HEK293 (cell line): ENCODE measurements around the gene ARHGEF40.

Experiments used
- MEIS1 ChIP-seq: sonication (generic); formaldehyde crosslinking; IDR thresholded peaks from 2 replicates; pipeline ENCODE4 v1.8.1; 2022; ENCODE audit warnings: missing genetic modification reagents, mild to moderate bottlenecking, borderline replicate concordance
- YY1 ChIP-seq: fragments of 450-650 bp; formaldehyde crosslinking; IDR thresholded peaks from 2 replicates; pipeline ENCODE4 v1.5.1; 2018; ENCODE audit warnings: missing biosample characterization, missing genetic modification characterization
- ZNF239 ChIP-seq: fragments of 450-650 bp; formaldehyde crosslinking; IDR thresholded peaks from 2 replicates; pipeline ENCODE4 v1.5.1; 2016; ENCODE audit warnings: missing biosample characterization, missing genetic modification characterization
- ZNF248 ChIP-seq: fragments of 450-650 bp; formaldehyde crosslinking; IDR thresholded peaks from 2 replicates; pipeline ENCODE4 v1.5.1; 2017; ENCODE audit warnings: missing biosample characterization, missing genetic modification characterization
- ZNF274 ChIP-seq, 2 experiments: fragments of 200-500 bp in 1 of 2; fragments of 450-650 bp in 1 of 2; sonication (Bioruptor generic) in 1 of 2; formaldehyde crosslinking in 1 of 2; IDR thresholded peaks; 2 replicates each; pipeline versions ENCODE4 v1.5.1 to v1.6.1; 2014 to 2016; ENCODE audit warnings: borderline replicate concordance in 1 of 2, inconsistent platforms in 1 of 2, low read length in 1 of 2, missing biosample characterization in 1 of 2, missing genetic modification characterization in 1 of 2
- TF ChIP-seq, protein P1 (sequence below): fragments of 450-650 bp; formaldehyde crosslinking; IDR thresholded peaks from 2 replicates; pipeline ENCODE4 v1.5.1; 2016; ENCODE audit warnings: missing biosample characterization, missing genetic modification characterization
- TF ChIP-seq, protein P2 (sequence below): fragments of 450-650 bp; formaldehyde crosslinking; IDR thresholded peaks from 2 replicates; pipeline ENCODE4 v1.5.1; 2016; ENCODE audit warnings: missing biosample characterization, missing genetic modification characterization, low read depth
- TF ChIP-seq, protein P3 (sequence below): fragments of 450-650 bp; formaldehyde crosslinking; IDR thresholded peaks from 2 replicates; pipeline ENCODE4 v1.5.1; 2016; ENCODE audit warnings: missing biosample characterization, missing genetic modification characterization

- TF ChIP-seq MEIS1 (CRISPR knock-in tag), result no peak
- TF ChIP-seq, protein P1, sequence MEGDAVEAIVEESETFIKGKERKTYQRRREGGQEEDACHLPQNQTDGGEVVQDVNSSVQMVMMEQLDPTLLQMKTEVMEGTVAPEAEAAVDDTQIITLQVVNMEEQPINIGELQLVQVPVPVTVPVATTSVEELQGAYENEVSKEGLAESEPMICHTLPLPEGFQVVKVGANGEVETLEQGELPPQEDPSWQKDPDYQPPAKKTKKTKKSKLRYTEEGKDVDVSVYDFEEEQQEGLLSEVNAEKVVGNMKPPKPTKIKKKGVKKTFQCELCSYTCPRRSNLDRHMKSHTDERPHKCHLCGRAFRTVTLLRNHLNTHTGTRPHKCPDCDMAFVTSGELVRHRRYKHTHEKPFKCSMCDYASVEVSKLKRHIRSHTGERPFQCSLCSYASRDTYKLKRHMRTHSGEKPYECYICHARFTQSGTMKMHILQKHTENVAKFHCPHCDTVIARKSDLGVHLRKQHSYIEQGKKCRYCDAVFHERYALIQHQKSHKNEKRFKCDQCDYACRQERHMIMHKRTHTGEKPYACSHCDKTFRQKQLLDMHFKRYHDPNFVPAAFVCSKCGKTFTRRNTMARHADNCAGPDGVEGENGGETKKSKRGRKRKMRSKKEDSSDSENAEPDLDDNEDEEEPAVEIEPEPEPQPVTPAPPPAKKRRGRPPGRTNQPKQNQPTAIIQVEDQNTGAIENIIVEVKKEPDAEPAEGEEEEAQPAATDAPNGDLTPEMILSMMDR, result no peak
- TF ChIP-seq, protein P2, sequence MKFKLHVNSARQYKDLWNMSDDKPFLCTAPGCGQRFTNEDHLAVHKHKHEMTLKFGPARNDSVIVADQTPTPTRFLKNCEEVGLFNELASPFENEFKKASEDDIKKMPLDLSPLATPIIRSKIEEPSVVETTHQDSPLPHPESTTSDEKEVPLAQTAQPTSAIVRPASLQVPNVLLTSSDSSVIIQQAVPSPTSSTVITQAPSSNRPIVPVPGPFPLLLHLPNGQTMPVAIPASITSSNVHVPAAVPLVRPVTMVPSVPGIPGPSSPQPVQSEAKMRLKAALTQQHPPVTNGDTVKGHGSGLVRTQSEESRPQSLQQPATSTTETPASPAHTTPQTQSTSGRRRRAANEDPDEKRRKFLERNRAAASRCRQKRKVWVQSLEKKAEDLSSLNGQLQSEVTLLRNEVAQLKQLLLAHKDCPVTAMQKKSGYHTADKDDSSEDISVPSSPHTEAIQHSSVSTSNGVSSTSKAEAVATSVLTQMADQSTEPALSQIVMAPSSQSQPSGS (tag by site-specific recombination), result no peak
- no peak for TF ChIP-seq YY1 (tag by site-specific recombination)
- no peak for TF ChIP-seq ZNF274 (IDR thresholded peaks at IDR 0.05; ENCODE audit: low read length)
- TF ChIP-seq ZNF274 (tag by site-specific recombination; IDR thresholded peaks at IDR 0.05; ENCODE audit: borderline replicate concordance), result no peak
- no peak for TF ChIP-seq ZNF248 (tag by site-specific recombination)
- TF ChIP-seq, protein P3, sequence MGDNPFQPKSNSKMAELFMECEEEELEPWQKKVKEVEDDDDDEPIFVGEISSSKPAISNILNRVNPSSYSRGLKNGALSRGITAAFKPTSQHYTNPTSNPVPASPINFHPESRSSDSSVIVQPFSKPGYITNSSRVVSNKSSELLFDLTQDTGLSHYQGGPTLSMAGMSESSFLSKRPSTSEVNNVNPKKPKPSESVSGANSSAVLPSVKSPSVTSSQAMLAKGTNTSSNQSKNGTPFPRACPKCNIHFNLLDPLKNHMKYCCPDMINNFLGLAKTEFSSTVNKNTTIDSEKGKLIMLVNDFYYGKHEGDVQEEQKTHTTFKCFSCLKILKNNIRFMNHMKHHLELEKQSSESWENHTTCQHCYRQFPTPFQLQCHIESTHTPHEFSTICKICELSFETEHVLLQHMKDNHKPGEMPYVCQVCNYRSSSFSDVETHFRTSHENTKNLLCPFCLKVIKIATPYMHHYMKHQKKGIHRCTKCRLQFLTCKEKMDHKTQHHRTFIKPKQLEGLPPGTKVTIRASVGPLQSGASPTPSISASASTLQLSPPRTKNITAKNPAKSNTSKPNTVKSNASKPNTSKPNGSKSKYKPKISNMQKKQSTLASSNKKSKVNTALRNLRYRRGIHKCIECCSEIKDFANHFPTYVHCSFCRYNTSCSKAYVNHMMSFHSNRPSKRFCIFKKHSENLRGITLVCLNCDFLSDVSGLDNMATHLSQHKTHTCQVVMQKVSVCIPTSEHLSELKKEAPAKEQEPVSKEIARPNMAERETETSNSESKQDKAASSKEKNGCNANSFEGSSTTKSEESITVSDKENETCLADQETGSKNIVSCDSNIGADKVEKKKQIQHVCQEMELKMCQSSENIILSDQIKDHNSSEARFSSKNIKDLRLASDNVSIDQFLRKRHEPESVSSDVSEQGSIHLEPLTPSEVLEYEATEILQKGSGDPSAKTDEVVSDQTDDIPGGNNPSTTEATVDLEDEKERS (tag by site-specific recombination), result no peak
- no peak for TF ChIP-seq ZNF239
These were observed 37.6 kb upstream of the ARHGEF40 start for GRCh38 chr14:21032326-21033132.
